EL (cell line): ENCODE data around the gene DAP3.
A peak's percentile ranks its signal among the peaks of the same experiment; 100 is the strongest.
"Not testable (repeated sequence)": the region's sequence is repeated elsewhere in the genome, so short reads cannot be mapped to it uniquely, and the experiment has no call there.

Experiments used
- DNase-seq: peaks from one replicate; pipeline ENCODE4 v3.0.0-alpha.2; 2016

Gene DAP3

GRCh38 chr1:155689081-155689607, at the start of gene DAP3:
TSS of gene DAP3 (plus strand) at chr1:155689091. CDS start at chr1:155709780, 20,689 bp downstream.
- DNase-seq: not testable (repeated sequence)

DNA sequence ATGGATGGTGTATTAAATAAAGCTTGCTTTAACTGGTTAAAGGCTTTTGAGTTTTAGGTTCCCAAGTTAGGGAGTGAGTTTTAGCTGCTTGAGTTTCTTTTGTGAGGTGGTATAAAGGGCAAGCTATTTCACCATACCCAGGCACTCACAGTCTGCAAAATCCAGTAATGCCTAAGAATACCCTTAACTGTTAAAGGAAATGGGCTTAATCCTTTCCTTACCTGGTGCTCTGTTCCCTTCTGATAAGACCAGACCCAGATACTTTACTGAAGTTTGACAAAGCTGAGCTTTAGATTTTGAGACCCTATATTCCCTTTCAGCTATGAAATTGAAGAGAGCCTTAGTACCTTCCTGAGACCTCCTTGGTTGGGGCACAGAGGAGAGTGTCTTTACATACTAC, 48.5 kb upstream of the DAP3 start:
- no peak for DNase-seq

- not testable (repeated sequence) for DNase-seq
Observed at GRCh38 chr1:155642559-155643180, 46.2 kb upstream of the DAP3 start.

DNA sequence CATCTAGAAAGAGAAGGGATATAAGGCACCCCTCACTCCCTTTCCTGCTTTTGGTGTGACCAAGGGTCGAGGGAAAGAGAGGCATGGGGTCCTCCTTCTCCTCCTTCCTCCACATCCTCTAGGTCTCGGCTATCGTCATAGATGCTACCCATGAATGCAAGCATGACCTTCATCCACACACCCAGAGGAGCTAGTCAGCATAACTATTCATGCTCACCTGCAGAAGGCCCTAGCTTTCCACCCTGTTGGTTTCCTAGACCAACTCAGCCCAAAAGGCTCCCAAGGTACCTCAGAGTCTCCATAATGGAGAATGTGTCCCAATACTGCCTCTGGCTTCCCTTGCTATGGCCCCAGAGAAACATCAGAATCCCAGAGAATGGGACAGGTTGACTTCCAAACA, 45.7 kb upstream of the DAP3 start:
- DNase-seq: no peak

DNA sequence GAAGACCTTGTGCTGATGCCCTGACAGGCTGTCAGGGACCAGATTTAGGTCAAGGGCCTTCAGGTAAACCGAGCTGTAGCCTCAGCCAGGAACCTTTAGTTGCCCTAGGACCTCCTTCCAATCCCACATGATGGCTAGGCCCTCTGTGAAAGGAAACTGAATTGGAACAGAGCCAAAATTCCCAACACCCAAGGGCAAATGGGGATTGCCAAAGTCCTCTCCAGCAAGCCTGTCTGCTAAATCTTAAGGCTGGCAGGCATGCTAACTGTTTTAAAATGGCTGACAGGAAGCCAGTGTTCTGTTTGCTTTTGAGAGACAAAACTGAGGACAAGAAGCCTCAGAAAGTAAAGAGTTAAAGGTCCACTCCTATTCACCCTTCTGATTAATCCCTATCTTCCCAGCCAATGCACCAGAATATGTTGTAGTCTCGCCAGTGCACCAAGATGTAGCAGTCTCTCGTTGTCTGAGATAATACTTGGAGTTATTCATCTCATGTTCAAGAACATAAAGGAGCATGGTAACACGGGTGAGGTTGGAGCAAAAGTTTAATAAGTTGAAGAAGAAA, 43.8 kb upstream of the DAP3 start:
- DNase-seq: peak; percentile 29

- peak; percentile 20 for DNase-seq
Observed at GRCh38 chr1:155645648-155646047, 43.2 kb upstream of the DAP3 start.

DNA sequence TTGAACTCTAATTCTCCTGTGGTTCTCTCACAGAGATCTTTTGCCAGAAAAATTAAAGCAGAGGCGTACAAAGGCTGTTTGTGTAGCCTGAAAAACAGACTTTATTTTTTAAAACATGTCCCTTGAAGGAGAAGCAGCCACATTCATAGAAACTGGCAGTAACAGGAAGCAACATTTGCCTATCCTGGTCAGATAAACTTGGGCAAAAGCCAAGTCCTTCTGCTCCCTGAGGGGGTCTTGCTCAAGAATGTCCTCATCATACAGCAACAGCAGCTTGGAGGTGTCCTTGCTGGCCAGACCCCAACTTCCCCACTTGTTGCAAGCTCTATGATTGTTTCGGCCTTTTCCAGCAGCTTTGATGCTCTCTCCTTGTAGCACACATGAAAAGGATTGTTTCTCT, 42.6 kb upstream of the DAP3 start:
- peak; percentile 39 for DNase-seq

GRCh38 chr1:155648207-155649147, 40.4 kb upstream of the DAP3 start:
- peak; percentile 89 for DNase-seq

- no peak for DNase-seq
Observed at GRCh38 chr1:155649676-155650075, 39.2 kb upstream of the DAP3 start.

GRCh38 chr1:155650231-155650757, 38.6 kb upstream of the DAP3 start:
- no peak for DNase-seq

GRCh38 chr1:155651861-155652661, 36.8 kb upstream of the DAP3 start:
- peak; percentile 20 for DNase-seq

- DNase-seq: no peak
Observed at GRCh38 chr1:155652951-155653350, 35.9 kb upstream of the DAP3 start.

DNA sequence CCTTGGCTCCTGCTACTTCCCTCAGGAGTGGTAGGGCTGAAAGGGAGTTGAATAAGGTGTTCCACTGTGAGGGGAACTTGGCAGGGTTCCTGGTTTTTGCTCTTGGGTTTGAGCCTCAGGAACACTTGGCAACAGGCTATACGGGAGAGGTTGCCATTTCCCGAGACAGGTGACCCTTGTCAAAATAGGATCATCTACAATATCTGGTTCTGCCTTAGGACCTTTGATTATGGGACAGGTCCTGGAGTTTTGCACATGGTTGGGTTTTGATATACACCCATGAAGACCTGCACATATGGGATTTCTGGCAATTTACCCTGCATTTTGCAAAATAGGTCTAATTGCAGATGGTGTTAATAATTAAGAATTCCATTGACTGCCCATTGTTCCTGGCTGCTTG, 31.4 kb upstream of the DAP3 start:
- DNase-seq: no peak

DNA sequence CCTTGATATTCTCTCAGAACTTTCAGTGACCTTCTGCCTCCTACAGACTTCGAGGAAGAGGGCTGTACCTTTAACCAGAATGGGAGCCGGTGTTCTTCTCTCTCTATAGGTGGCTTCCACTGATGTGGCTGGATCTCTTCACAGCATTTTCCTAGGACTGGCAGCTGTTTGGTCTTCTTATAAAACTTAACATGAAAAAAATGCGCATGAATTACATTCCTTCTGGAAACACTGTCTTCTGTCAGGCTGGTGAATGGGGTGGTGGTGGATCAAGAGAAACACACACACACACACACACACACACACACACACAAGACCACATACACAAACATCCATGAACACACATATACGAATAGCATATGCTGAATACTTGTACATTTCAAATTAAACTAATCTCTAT, 27.7 kb upstream of the DAP3 start:
- not testable (repeated sequence) for DNase-seq

DNA sequence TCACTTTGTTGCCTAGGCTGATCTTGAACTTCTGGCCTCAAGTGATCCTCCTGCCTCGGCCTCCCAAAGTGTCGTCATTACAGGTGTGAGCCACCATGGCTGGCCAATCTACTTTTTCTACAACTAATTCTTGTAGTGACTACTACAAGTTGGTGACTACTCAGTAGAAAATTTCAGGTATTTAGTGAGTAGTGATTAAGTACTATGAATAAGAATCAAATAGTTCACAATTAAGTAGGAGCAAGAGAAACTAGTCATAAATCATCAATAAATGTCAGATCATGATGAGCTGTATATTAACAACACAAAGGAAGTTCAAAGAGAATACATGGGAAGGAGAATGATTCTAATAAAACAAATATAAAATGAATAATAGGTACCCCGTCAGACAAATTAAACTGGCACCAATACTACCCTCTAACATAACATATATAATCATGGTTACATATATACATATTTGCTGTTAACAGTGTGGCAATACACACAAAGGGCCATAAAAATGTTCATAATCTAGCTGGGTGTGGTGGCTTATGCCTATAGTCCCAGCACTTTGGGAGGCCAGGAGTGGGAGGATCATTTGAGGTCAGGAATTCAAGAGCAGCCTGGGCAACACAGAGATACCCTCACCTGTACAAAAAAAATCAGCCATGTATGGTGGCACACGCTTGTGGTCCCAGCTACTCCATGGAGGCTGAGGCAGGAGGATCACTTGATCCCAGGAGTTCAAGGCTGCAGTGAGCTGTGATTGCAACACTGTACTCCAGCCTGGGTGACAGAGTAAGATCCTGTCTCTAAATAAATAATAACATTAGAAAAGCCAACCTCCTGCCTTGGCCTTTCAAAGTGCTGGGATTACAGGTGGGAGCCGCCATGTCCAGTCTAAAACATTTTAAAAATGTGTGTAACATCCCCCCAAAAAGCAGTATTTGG, 19.4 kb upstream of the DAP3 start:
- no peak for DNase-seq

DNA sequence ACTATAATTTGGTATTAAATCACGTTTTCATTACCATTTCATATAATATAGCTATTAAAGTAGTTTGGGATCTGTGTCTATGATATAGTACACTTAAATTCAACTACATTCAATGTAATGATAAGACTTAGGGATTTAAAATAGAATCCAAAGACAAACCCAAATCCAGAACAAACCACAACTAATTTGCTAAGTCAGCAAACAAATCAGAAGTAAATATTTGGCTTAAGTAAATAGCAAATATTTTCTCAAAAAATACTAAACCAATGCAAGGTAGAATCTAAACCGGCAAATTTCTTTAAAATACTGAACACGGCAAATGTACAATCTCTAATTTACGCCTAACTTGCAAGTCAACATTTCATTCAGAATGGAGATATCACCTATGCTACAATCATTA, 17.1 kb upstream of the DAP3 start:
- DNase-seq: no peak

DNA sequence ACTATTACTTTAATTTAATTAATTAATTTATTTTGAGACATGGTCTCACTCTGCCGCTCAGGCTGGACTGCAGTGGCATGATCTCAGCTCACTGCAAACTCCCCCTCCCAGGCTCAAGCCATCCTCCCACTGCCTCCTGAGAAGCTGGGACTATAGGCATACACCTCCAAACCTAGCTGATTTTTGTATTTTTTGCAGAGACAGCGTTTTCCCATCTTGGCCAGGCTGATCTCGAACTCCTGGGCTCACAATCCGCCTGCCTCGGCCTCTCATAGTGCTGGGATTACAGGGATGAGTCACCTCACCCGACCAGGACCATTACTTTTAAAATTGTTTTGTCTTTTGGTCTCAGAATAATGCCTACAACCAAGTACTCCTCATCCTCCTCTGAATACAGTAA, 15.9 kb upstream of the DAP3 start:
- DNase-seq: no peak

DNA sequence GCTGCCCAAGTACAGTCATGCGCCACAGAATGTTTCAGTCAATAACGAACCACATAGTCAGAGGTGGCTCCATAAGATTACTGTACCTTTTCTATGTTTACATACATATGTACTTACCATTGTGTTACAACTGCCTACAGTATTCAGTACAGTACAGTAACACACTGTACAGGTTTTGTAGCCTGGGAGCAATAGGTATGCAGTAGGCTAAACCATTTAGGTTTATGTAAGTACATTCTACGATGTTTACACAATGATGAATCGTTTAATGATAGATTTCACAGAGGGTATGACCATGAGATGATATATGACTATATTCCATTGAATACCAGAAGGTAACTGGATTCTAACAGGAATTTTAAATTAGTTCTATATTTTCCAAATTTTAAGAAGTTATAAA, 10.9 kb upstream of the DAP3 start:
- DNase-seq: no peak

DNA sequence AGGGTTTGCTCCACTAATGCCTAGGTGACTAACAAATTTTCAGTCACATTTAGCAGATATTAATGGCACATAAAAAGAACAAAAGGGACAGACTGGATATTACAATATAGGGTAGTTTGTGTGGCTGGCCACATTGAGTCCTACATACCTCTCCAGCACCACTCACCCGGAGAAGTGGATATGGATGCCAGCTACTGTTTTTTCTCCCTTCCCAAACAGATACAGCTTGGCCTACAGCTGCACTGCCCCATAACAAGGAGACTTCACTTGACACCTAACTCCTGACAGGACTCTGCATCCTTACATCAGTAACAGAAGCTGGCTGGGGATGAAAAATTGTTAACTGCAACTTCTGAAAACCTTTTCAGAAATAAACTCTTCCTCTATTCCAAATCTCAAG, 9.9 kb upstream of the DAP3 start:
- DNase-seq: not testable (repeated sequence)

- DNase-seq: no peak
Observed at GRCh38 chr1:155680531-155680930, 8.4 kb upstream of the DAP3 start.

- DNase-seq: no peak
Observed at GRCh38 chr1:155681776-155682175, 7.1 kb upstream of the DAP3 start.
